GM18499 (cell line): Measurements from ENCODE around the gene TNS3.

Experiments used
- ATAC-seq: cut with Tn5 transposase; IDR thresholded peaks from one replicate; pipeline ENCODE4 v1.9.1; 2021; ENCODE audit warnings: moderate number of reproducible peaks; ENCODE audit not compliant: insufficient read depth, unreplicated experiment

Gene TNS3

DNA sequence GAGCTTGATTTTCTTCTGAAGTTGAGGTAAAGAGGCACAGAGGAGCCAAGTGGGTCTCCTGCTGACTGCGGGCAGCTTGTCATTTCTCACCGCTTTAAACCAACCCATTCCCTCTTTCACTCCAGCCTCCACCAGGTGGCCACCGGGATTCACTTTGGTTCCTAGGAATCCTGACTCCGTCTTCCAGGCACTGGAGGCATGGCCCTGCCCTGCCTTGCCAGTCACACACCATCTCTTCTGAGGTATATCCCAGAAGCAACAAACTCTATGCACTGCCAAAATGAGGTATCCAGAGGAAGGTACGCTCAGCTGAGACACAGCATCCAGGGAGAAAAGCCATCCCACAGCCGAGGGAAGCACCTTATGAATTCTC, 280.8 kb downstream of the TNS3 start:
- ATAC-seq: no peak

DNA sequence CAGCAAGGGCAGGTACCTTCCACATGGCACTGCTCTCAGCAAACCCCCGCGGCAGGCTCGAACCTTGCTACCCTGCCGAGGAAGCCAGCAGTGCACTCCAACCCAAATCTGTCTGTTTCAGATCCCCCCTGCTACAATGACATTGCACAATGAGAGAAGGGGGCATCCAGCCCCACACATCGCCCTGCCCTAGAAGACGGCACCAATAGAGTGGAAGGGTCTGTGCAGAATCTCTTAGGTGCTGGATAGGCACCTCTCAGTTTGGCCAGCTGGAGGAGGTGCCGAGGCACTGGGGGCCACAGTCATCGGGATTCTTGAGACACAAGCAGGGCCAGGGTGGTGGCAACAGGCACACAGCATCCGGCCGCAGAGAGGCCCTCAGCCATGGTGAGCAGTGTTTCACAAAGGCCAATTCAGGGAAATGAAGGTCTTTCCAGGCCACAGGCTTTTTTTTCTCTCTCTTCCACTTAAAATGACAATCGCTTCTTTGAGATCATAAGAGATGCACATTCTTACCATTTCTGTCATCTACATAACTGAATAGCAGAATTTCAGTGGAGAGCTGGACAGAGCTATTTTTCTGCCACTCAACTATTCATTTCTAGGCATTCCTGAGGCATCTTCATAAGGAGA, 281.3 kb downstream of the TNS3 start:
- ATAC-seq: no peak

DNA sequence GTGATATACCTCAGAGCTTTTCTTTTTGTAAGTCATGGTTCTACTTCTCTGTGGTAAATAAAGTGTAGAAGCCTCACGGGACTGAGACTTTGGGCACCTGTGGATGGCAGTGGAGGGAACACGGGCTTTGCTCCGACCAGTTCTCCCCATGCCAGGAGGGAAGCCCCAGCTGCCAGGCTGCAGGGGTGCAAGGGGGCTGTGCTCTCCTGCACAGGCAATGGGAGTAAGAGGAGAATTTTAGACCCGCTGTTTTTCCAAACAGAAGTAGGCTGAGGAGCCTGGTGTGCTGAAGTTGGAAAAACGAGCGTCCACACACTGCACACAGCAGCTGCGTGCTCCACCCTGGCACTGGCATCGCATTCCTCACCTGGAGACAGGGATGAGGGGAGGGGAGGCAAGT, 282.4 kb downstream of the TNS3 start:
- no peak for ATAC-seq

DNA sequence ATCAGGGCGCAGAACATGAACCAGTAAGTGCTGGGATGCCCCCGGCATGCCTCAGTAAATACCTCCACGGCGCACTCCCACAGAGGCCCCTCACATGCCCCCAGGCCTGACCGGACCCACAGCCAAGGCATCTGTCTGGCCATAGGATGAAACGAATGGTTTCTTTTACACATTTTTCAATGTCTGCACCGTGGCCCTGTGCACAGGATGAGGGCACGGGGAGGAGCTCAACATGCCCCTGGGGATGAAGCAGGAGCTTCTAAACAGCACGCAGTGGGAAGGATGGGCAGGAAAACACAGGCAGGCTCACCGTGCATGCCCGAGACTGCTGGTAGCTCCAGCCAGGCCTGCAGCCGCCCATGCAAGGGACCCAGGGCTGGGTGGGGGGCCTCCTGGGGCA, 283.3 kb downstream of the TNS3 start:
- no peak for ATAC-seq

DNA sequence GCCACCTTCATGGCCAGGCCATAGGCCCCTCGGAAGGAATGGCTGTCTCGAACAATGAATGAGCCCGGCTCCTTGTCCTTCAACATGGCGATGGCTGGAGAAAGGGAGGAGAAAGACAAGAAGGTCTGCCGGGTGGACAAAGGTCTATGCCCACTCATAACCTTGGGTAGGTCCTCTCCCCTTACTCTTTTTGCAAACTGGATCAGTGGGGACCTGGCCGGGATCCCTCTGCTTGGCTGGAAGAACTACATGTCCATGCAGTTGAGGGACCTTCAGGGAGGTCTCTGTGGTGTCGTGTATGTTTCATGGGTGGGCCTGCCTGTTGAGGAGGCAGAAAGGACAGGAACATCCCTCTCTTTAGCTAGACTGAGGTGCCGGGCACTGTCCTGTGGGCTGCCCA, 284.8 kb downstream of the TNS3 start:
- no peak for ATAC-seq

DNA sequence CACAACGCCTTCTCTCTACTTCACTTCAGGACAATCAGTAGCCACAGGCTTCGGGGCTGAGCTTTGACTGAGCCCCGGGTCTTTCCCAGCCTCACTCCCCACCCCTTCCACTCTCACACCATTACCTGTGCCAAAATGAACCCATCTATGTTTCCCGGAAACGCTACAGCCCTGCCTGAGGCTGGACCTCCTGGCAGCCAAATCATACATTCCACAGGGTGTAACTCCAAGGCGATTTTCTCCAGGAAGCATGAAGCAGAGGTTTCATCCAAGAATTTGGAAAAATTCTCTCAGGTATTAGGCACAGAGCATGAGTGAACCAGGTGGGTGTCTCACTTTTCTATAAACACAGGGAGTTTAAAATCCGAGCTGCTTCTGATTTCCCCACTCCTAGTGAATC, 286.3 kb downstream of the TNS3 start:
- no peak for ATAC-seq

DNA sequence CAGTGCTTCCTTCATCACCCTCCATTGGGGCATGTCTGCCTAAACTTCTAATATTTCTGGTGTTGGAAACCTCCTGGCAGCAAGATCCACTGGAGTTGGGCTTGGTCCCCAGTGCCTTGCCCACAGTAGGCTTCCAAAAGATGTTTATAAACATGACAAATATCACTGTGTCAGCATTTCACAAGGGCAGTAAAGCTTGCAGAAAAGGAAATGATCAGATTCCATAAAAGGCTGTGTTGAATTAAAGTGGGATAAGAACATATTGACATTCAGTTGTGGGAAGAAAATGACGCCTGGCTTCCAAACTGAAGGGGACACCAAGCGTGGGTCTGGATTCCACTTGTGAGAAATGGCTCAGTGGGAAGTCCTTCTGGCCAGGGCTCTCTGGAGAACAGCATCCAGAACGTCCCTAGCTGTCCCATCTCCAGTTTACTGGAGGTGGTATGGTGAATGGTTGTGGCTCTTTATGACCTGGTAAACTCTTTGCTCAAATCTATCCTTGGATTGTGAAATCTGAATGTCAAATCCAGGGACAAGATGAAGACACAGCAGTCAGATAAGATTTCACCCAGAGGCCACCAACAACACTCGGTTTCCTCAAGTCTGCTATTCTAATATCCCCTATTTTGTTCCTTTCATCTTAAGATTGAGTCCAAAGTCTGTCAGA, 287.2 kb downstream of the TNS3 start:
- no peak for ATAC-seq

DNA sequence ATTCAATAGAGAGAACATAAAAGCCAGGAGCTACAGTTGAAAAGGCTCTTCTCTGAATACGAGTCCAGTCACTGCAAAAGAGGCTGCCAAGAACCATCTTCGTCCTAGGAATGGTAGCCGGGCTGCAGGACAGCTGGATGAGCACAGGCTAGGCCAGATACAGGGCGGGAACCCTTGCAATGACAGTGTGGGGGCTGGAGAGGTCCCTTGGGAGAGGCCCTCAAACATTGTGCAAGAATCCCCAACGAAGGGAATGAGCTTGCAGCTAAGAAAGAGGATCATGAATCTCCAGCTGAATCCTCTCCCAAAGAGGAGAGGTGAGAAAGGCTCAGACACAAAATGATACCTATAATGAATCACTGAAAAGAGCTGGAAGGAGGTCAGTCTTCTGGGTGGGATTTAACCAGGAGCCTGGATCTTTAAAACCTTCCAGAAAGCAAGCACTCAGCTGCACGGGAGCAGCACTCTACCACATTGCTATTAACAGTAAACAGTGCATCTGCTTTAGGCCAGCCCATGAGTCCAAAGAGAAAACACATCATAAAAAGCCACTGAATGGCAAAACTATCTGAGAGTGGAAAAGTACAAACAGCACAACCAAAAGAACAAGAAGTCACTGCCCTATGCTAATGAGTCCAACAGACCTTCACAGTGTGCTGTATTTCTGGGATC, 287.9 kb downstream of the TNS3 start:
- ATAC-seq: no peak

DNA sequence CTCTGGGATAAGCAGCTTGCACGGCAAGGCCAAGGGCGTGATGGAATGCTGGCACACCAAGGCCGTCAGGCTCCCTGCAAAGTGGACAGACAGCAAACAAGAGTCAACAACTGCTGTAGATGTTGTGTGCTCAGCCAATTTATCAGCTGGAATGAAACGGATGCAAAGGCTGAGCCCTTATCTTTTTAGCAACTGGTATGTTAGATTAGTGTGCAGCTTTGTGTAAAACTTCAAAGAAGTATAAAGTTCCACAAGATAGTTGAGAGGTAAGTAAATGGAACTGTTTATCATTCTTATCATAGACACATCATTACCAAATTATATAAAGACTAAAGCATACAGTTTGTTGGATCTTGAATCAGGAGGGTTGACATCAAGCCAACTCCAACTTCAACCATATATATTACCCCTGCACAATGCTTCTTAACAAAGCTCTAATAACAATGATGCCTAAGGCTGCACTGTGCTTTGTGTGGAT, 289.0 kb downstream of the TNS3 start:
- no peak for ATAC-seq

DNA sequence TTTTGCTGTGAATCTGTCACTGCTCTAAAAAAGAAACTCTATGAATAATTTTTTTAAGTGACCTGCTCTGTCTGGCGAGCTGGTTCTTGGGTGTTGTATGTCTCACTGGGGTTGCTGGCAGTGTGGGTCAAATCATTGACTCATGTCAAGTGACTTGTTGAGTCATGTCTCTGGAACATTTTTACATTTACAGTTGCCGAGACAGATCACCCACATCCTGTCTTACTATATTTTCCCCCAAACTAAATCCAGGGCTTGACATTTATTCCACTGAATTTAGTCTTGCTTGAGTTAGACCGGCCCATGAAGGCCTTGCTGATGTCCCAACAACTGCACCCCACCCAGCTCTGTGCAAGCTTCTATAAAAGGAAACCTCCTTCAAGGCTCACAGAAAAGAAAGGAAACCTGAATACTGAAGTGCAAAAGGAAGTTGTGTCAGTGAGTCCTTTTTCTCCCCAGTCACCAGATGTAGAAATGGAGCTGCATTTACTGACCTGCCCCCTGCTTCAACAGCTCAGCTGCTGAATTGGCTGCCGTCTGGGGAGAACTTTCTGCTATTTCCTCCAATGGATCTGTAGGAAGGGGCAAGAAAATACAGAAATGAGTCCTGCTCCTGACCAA, 290.3 kb downstream of the TNS3 start:
- peak; percentile 96 for ATAC-seq

DNA sequence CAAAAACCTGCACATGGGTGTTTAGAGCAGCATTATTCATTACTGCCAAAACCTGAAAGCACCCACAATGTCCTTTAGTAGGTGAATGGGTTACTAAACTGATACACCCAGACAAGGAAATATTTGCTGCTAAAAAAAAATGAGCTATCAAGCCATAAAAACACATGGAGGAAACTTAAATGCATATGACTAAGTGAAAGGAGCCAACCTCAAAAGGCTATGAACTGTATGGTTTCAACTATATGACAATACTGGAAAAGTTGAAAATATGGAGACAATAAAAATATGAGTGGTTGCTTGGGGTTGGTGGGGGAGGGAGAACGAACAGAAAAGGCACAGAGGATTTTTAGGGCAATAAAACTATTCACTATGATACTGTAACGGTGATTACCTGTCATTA, 291.0 kb downstream of the TNS3 start:
- no peak for ATAC-seq

DNA sequence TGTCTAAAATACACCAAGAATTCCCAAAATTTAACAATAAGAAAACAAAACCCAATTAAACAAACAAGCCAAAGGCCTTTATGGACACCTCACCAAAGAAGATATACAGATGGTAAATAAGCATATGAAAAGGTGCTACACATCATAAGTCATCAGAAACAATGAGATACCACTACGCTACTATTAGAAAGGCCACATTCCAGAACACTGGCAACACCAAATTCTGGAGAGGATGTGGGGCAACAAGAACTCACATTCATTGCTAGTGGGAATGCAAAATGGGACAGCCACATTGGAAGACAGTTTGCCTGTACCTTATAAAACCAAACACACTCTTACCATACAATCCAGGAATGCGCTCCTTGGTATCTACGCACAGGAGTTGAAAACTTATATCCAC, 291.4 kb downstream of the TNS3 start:
- ATAC-seq: no peak

DNA sequence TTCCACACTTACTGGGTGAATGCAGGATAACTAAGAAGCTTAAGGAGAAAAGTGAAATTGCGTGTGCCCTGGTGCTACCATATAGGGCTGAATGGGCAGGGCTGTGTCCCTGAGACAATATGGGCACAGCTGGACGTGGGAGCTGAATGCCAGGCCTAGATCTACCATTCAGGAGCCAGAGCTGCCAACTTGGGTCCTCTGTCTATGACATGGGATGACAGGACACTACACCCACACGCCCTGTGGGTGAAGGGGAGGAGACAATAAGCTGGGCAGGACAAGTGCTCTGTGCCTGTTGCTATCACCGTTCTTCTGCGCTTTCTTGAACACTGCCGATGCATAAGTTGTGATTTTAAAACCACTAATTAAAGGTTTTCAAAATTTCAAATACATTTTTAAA, 293.9 kb downstream of the TNS3 start:
- ATAC-seq: no peak

DNA sequence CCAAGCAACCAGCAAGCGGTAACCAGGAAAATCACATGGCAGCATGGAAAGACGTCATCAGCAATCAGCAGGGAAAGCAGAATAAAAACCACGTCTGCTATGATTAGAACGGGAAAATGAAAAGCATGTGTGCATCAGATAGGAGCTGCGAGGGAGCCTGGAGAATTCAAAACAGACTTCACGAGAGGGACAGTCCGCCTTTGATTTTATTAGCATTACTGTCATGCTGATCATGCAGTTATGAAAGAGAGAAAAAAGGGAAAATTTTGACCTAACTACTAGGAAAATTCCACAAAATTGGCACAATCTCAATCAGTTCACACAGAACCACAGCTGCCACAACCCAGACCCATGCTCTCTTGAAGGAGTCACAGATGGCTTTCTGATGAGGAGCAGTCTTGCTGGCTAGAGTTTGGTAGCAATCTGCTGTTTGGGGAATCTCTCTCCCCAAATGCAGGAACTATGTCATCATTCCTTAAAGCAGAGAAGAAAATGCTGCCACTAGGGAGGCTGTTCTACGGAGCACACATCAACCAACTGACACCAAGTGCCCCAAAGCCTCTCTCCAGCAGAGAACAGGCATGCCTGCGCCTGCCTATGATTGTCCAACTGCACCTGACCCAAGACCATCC, 295.9 kb downstream of the TNS3 start:
- ATAC-seq: no peak

DNA sequence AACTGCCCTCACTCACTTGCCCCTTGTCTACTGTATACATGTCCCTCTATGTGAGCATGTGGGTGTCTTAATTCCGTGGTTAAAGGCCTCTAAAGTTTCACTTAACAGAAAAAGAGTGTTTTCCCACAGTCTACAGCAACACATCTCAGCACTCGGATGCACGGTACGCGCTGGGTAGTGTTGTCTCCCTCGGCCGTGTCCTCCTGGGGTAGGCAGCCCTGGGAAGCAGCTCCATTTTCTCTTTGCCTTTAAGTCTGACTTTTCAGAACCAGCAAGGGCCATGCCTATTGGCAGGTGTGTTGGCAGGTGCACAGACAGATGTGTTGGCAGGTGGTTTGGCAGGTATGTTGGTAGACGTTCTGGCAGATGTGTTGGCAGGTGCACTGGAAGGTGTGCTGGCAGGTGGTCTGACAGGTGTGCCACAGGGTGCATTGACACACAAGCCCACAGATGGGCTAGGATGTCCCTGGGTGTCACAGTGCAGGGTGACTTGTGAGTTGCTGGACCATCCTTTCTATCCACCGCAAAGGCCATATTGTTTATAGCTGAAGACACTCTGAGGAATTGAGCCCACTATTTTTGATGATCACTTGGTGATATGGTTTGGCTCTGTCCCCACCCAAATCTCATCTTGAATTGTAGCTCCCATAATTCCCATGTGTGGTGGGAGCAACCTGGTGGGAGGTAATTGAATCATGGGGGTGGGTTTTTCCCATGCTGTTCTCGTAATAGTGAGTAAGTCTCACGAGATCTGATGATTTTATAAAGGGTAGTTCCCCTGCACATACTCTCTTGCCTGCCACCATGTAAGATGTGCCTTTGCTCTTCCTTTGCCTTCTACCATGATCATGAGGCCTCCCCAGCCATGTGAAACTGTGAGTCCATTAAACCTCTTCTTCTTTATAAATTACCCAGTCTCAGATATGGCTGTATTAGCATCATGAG, 296.9 kb downstream of the TNS3 start:
- ATAC-seq: no peak

DNA sequence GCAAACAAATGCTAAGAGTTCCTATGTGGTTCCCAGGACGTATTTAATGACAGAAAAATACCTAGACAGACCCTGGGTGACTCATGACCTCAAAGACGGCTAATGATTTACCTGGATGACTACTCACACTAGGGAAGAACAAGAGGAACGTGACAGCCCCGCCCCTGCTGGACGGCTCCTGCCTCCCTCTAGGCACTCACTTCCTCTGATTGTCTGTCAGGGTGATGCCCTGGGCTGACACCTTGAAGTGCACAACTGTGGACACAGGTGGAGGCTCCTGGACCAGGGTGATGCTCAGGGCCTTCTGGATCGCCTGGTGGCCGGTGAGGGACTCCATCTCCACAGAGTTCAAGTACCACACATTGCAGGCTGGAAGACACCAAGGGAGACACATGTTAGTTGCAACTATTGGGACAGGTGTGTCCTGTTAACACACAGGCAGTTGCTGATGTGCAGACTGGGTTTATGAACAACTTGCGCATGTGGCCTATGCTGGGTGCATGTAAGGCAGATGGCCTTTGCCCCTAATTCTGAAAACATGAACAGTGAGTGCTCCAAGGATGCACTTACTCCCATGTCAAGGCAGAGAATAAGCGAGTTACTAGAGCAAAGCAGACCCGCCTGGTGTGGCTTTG, 298.3 kb downstream of the TNS3 start:
- ATAC-seq: no peak

DNA sequence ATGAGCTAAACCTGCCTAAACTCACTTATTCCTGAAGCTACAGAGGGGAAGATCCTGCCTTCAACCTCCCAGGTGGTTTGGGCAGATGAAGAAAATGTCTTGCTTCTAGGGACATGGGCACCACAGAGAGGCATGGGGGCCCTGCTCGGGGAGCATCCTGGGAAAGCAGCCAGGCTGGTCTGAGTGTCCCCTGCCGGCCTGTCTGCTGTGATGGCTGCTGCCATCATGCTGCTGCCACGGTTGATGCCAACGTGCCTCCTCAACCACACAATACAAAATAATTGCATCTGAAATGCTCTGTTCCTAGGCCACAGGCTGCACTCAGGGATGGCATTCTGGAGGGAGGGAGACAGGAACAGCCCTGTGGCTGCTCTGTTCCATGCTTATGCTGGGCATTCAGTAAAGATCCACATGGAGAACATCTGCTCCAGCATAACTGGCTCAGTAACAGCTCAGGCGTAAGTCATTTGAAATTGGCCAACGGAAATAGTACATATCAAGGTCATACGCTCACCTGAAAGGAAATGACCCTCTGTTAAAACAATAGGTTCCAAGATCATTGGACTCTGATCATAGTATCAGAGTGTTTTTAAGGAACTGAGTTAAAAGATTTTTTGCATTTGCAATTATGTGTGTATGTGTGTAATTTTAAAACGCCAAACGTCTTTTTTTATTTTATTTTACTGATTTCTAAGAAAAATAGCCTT, 299.0 kb downstream of the TNS3 start:
- no peak for ATAC-seq

DNA sequence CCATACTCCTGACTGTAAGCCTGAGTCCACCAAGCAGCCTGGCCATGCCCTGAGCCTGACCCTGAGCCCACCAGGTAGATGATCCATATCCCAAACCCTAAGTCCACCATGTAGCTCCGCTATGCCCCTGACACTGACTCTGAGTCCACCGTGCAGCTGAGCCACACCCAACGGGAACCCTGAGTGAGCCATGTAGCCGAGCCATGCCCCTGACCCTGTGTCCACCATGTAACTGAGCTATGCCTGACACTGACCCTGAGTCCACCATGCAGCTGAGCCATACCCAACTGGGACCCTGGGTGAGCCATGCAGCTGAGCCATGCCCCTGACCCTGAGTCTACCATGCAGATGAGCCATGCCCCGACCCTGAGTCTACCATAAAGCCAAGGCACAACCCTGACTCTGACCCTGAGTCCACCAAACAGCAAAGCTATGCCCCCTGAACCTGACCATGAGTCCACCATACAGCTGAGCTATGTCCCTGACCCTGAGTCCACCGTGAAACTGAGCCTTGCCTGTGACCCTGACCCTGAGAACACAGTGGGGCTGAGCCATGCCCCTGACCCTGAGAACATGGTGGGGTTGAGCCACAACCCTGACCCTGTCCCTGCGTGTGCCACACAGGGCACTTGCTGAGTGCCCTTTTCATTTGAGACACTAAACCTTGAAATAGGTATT, 299.8 kb downstream of the TNS3 start:
- no peak for ATAC-seq
